HG02642 (cell line): ENCODE data around the gene OR2Y1.
"Not testable (repeated sequence)": the region's sequence is repeated elsewhere in the genome, so short reads cannot be mapped to it uniquely, and the experiment has no call there.

Experiments used
- ATAC-seq: cut with Tn5 transposase; IDR thresholded peaks from one replicate; pipeline ENCODE4 v1.9.1; 2021; ENCODE audit warnings: mild to moderate bottlenecking; ENCODE audit not compliant: unreplicated experiment, poor library complexity

Gene OR2Y1, protein sequence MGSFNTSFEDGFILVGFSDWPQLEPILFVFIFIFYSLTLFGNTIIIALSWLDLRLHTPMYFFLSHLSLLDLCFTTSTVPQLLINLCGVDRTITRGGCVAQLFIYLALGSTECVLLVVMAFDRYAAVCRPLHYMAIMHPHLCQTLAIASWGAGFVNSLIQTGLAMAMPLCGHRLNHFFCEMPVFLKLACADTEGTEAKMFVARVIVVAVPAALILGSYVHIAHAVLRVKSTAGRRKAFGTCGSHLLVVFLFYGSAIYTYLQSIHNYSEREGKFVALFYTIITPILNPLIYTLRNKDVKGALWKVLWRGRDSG

DNA sequence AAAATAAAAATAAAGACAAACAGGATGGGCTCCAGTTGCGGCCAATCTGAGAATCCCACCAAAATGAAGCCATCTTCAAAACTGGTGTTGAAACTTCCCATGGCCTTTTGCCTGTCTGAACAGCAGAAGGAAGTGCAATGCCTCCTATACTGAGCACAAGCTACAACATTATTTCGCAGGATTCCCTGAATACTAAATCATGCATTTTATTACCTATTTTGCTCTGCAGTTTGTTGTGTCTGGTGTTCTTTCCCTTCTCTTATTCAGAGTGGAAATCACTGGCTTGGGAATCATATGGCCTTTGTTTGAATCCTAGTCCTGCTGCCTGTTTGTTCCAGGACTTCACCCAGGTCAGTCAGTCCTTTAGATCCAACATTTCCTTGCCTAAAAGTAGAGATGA is at the start of gene OR2Y1:
Gene OR2Y1 (minus strand): TSS at position 101 of the 400 bp plus-strand sequence. CDS start 0 bp downstream, at position 101.
- ATAC-seq: no peak

DNA sequence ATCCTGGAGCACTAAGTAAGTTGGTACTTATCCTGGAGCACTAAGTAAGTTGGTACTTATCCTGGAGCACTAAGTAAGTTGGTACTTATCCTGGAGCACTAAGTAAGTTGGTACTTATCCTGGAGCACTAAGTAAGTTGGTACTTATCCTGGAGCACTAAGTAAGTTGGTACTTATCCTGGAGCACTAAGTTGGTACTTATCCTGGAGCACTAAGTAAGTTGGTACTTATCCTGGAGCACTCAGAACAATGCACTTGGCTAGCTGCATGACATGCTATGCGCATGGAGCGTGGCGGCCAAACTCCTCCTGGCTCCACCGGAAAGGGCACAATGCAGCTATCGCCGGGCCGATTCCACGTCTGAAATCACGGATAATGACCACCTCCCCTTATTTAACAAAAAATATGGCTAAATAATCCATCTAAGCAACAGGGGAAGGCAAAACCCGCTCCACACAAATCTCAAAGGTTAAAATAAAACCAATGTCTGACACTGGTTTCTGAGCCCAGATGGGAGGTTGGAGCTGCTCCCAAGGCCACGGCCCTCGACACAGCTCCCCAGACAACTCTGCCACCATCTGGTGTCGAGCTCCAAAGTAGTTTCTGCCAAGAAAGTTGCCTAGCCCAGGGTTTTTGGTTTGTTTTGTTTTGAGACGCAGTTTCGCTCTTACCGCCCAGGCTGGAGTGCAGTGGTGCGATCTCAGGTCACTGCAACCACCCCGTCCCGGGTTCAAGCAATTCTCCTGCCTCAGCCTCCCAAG is 49.0 kb upstream of the OR2Y1 start:
- ATAC-seq: not testable (repeated sequence)

DNA sequence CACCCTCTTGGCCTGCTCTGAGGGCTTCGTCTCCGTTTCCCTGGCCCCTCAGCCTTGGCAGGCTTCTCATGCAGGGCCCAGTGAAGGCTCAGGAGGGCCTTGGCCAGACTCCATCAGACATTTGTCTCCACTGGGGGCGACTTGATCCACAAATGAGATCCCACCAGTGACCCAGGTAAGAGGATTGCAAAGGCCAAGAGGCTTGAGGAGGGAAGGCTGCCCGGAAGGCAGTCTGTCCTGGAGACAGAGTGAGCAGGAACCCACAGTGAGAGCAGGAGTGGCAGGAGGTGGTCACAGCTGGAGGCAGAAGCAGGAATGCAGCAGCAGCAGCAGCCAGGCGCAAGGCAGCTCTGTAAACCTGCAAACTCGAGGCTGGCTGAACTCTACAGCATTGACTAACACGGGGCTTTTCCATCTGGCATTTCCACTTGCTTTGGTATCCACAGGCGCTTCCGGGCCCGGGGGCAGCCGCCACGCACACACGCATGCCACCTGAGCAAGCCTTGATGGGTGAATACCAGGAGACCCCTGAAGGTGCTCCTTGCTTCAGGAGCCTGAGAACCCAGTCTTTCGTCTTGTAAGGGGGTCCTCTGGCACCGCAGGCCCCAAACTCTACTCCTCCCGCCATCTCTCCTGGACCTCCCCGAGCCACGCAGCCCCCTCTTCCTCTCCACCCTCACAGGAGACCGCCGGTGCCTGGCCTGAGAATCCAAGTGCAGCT is 48.0 kb upstream of the OR2Y1 start:
- no peak for ATAC-seq

DNA sequence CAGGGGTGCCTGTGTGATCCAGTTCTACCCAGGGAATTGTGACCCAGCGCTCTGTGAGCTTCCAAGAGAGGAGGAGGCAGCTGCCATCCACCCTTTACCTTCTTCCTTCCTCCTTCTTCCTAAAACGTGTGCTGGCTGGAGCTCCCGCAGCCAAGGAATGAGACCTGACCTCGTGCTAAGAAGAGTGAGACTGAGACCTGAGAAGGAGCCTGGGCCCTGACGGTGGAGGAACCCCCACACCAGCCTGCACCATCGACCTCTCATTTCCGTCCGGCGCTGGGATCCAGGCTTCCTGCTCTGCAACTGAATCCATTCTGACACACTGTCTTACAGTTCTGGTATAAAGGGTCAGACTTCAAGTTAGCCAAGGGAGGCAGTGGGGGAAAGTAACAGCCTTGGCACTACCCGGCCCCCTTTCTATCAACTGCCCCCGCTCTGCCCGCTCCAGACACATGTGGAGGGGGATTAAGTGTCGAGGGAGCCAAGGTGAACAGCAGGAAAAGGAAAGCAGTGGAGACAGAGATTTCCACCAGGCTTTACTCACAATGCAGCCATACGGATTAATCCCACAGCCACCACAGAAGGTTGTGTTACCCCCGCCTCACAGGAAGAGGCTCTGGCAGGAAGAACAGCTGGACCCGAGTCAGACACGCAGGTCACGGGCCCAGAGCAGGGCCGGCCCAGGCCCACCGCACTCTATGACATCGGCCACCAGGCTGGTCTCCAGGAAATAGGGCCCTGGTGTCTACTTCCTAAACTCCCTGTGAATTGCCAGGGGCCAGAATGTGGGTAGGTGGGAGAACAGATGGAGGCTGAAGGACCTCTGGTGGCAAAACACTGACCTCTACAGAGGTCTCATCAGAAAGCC is 46.9 kb upstream of the OR2Y1 start:
- no peak for ATAC-seq

DNA sequence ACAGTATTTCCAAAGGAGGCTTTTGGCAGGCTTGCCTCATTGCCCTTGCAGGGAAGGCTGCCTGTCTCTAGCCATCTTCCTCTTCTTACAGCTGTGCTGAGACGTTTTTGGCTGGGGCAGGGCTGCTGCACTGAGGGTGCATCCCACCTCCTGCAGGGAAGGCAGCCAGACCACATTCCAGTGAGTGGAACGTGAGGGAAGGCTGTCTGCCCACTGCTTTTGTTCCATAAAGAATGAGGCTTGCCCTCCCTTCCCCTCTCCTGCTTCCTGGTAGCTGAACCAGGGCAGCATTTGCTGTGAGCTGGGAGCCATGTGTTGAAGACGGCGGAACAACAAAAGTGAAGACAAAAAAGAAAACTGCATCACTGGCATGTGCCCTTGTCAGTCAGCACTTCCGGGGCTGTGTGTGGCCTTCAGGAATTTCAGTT is 46.0 kb upstream of the OR2Y1 start:
- ATAC-seq: no peak

DNA sequence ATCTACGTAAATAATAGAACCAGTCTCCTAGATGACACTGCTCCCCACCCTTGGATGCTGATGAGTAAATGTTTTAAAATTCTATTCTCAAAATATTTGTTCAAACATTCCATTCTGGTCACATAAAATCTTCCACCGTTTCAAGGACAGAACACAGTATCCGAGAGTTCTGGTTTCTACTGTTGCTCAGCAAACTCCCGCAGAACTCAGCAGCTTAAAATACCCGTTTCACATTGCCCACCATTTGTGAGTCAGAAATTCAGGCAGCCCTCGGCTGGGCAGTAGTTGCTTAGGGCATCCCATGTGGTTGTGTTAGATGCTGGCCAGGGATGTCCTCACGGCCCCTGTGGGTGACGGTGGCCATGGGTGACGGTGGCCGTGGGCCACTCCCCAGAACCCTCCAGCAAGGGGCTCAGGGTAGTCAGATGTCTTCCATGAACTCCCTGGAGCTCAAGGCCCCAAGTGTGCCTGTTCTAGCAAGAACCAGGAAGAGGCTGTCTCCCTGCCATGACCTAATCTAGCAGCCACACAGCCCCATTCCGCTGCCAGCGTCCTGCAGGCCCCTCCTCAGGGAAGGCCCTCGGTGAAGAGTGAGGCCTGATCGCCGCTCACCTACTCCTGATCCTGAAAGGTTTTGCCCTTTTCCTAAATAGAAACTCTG is 45.4 kb upstream of the OR2Y1 start:
- ATAC-seq: no peak

DNA sequence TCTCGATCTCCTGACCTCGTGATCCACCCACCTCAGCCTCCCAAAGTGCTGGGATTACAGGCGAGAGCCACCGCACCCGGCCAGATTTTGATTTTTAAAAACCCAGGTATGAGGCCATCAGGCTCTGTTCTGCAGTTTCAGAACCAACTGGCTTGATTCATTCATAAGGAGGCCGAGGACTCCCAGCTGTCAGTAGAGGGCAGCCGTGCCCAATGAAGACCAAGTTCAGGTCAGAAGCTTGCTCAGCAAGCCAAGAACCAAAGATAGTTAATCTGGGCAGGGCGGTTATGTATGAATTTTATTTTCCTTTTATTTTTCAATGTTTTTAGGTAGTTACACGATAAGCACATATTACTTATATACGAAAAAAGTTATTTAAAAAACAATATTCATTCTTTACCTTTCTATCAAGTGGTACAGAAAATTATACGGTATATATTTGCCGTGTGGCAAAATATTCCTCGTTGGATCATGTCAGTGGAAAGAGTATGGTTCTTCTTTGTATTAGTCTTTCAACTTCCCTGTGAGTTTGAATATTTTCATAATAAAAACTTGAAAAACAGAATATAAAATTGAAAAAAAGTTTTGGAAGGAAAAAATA is 44.7 kb upstream of the OR2Y1 start:
- ATAC-seq: peak; percentile 60

DNA sequence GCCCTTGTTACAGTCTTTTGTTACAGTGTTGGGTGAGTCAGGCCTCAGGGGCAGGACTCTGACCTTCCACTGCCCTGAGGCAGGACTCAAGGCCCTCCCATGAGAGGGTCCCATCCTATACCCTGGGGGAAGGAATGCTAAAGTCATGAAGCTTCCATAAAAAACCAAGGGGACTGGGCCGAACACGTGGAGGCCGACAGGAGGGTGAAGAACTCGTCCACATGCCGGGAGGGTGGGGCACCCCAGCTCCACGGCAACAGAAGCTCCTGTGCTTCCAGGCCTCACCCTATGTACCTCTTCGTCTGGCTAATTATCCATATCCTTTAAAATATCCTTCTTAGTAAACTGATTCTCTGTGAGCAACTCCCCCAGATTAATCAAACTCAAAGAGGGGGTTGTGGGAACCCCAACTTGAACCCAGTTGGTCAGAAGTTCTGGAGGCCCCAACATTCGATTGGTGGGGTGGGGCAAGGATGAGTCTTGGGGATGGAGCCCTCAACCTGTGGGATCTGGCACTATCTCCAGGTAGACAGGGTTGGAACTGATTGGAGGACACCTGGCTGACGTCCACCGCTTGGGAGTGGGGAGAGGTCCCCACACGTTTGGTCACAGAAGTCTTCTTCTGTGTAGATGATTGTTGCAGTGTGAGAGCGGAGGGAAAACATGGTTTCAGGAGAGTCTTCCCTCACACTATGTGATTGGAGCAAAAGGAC is 43.6 kb upstream of the OR2Y1 start:
- no peak for ATAC-seq

DNA sequence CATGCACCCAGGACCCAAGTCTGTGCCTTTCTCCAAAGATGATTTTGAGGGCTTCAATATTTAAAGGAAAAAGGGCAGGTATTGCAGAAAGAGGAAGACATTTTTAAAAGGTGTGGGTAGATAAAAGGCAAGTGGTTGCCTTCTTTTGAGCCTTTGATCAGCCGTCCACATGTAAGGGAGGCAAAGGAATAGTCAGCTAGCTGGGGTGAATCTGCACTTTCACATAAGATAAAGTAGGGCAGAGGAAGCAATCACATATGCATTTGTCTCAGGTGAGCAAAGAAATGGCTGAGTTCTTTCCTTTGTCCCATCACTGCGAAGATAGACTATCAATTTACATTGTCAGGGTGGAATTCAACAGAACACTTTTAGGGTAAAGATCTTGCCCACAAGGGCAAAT is 42.9 kb upstream of the OR2Y1 start:
- ATAC-seq: no peak

DNA sequence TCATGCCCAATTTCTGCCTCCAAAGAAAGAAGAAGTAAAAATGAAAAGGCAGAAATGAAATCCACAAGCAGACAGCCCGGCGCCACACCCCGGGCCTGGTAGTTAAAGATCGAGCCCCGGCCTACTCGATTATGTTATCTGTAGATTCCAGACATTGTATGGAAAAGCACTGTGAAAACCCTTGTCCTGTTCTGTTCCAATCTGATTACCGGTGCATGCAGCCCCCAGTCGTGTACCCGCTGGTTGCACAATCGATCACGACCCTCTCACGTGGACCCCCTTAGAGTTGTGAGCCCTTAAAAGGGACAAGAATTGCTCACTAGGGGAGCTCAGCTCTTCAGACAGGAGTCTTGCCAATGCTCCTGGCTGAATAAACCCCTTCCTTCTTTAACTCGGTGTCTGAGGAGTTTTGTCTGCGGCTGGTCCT is 42.1 kb upstream of the OR2Y1 start:
- ATAC-seq: not testable (repeated sequence)

DNA sequence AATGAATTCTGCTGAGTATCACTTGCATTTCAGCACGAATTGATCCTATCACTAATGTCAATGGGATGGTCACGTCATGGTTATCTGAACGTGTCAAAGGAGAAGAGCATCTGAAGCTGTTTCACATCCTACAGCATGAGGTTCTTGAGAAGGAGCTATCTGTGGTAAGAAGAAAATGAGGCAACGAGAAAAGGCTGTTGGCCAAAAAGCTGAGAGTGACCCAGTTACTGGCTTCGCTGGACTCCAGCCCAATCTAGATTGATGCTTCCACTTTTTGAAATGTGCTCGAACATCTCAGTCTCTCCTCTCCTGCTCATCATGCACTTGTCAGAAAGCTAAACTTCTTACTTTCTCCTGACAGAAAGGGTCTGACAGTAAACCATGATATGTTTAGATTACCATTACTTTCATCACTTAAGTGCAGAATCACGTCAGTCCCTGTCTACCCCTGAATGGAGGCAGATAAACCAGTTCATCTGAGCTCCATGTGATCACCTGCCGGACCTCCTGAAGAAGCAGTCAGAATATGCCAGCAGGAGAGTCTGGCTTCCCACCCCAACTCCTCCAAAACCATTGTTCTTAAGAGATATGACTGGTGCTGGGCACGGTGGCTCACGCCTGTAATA is 40.2 kb upstream of the OR2Y1 start:
- ATAC-seq: no peak

DNA sequence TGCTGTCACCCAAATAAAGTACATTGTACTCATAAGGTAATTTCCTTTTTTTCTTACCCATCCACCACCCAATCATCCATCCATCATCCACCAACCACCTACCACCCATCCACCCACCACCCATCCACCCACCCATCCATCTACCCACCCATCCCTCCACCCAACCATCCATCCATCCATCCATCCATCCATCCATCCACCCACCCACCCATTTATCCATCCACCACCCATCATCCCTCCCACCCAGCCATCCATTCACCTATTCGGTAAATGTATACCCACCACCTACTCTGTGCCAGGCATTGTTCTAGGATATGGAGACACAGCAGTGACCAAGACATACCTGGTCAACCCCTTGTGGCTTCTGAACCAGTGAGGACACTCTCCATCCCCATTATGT is 37.6 kb upstream of the OR2Y1 start:
- no peak for ATAC-seq

DNA sequence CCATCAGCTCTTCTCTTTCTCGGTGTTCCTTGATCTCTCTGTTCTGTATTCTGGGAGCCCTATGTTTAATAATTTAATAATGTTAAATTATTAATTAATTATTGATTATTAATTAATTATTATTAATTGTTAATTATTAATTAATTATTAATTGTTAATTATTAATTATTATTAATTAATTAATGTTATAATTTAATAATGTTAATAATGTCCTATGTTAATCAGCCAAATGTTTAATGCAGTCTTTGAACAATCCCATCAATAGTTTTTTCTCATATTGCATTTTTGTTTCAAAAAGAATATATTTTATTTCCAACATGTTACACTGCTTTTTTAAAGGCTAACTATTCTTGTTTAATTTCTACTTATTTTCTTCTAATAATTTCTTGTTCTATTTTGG is 36.5 kb upstream of the OR2Y1 start:
- ATAC-seq: no peak

DNA sequence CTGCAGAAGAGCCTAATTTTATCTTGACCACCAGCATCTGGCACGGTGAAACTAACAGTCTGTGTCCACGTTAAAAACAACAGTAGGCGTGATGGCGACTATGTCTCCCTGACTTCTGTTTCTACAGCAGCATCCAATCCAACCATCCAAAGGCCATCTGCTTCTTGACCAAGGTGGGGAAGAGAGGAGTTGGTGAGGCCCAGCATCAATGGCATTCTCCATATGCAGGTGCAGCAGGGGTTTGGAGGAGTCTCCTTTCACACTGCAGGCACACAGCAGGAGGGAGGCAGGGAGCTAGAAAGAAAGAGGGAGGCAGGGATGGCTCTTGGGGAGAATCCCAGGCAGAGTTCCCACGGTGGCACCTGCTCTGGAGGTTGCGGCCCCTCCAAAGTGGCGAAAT is 35.8 kb upstream of the OR2Y1 start:
- ATAC-seq: no peak

DNA sequence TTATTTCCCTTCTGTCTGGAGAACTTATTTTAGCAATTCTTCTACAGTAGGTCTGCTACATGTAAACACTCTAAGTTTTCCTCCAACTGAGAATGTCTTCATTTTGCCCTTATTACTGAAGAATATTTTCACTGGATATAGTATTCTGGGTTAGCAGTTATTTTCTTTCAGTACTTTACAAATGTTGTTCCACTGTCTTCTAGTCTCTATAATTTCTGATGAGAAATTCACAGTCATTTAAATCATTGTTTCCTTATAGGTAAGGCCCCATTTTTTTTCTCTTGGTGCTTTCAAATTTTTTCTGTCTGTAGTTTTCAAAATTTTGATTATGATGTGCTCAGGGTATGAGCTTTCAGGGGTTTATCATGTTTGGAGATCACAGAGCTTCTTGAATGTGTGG is 32.0 kb upstream of the OR2Y1 start:
- no peak for ATAC-seq

DNA sequence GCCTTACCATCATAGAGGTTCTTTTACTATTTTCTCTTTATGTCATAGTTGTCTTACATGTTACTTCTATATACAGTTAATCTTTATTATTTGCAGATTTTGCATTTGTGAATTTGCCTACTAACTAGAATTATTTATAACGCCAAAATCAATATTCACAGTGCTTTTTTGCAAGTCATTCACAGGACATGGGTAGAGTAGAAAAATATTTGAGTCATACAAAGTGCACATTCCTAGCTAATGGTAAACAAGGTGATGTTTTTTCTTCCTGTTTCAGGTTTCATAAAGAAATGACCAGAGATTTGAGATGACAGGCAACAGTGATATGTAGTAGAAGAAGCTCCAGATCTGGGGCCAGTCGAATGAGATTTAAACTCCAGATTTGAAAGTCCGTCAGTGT is 30.0 kb upstream of the OR2Y1 start:
- no peak for ATAC-seq

DNA sequence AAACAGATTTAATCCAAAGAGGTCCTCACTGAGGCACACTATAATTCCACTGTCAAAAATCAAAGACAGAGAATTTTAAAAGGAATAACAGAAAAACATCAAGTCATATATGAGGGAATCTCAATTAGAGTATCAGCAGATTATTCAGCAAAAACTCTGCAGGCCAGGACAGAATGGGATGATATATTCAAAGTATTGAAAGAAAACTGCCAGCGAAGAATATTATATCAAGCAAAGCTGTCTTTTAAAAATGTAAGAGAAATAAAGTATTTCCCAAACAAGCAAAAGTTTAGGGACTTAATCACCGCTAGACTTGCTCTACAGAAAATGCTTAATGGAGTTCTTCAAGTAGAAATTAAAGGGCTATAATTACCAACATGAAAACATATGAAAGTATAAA is 15.7 kb upstream of the OR2Y1 start:
- no peak for ATAC-seq

DNA sequence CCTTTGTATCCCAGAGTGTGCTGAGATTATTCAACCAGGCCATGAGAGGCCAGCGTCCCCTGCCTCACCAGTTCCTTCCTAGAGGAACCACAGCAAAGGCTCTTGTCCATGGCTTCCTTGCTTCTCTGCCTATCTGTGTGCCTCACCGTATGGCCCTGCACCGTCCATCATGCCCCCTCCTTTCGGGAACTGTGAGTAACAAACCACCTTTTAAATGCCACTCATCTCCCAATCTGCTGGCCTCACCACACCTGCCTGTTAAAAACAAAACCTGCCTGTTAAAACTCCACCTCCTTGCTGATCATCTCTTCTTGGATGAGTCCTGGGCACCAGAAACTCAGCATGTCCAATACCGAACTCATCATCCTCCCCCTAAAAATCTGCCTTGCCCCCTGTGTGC is 4.4 kb upstream of the OR2Y1 start:
- no peak for ATAC-seq
